Hepatocyte (in vitro differentiated cells): ENCODE data around the gene ESPL1.

Experiments used
- EZH2 ChIP-seq: fragments of 200-600 bp; sonication (generic); IDR thresholded peaks from 2 replicates; pipeline ENCODE4 v1.6.1; 2016; ENCODE audit warnings: antibody characterized with exemption, mild to moderate bottlenecking, borderline replicate concordance
- EZH2phosphoT487 ChIP-seq: fragments of 200-600 bp; sonication (generic); IDR thresholded peaks from one replicate; pipeline ENCODE4 v1.6.1; 2018; ENCODE audit warnings: antibody characterized with exemption, mild to moderate bottlenecking, low read depth, moderate library complexity; ENCODE audit not compliant: unreplicated experiment, severe bottlenecking
- TF ChIP-seq, protein P1 (sequence below): fragments of 200-600 bp; sonication (generic); IDR thresholded peaks from 2 replicates; pipeline ENCODE4 v1.5.1; 2016; ENCODE audit warnings: antibody characterized with exemption, mild to moderate bottlenecking; ENCODE audit not compliant: poor library complexity

DNA sequence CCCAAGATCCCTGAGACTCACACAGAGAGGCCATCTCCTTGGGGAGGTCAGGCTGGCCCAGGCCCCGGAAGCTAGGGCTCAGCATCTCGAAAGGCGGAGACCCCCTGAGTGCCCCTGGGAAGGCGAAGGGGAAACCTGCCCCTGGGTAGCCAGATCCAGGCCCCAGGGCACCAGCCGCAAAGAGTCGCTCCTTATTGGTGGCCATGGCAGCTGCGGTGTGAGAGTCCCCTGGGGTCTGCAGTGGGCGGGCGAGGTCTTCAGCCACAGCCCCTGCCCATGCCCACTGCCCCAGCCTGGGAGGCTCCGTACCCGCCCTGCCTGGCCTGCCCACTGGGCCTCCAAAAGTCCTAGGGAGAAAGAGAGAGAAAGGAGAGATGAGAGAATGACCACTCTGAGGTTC lies 40.8 kb upstream of the ESPL1 start:
- TF ChIP-seq, protein P1, sequence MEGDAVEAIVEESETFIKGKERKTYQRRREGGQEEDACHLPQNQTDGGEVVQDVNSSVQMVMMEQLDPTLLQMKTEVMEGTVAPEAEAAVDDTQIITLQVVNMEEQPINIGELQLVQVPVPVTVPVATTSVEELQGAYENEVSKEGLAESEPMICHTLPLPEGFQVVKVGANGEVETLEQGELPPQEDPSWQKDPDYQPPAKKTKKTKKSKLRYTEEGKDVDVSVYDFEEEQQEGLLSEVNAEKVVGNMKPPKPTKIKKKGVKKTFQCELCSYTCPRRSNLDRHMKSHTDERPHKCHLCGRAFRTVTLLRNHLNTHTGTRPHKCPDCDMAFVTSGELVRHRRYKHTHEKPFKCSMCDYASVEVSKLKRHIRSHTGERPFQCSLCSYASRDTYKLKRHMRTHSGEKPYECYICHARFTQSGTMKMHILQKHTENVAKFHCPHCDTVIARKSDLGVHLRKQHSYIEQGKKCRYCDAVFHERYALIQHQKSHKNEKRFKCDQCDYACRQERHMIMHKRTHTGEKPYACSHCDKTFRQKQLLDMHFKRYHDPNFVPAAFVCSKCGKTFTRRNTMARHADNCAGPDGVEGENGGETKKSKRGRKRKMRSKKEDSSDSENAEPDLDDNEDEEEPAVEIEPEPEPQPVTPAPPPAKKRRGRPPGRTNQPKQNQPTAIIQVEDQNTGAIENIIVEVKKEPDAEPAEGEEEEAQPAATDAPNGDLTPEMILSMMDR = no peak
- TF ChIP-seq EZH2 = no peak
- no peak for TF ChIP-seq EZH2phosphoT487
